GM12874 (cell line): ENCODE results near the gene KLK10.

Experiments used
- TF ChIP-seq, protein P1 (sequence below): IDR thresholded peaks from 2 replicates; pipeline ENCODE4 v1.5.1; 2011; ENCODE audit warnings: low read depth, mild to moderate bottlenecking, control low read depth, low read length, moderate library complexity; ENCODE audit not compliant: insufficient read depth

KLK10 gene

DNA sequence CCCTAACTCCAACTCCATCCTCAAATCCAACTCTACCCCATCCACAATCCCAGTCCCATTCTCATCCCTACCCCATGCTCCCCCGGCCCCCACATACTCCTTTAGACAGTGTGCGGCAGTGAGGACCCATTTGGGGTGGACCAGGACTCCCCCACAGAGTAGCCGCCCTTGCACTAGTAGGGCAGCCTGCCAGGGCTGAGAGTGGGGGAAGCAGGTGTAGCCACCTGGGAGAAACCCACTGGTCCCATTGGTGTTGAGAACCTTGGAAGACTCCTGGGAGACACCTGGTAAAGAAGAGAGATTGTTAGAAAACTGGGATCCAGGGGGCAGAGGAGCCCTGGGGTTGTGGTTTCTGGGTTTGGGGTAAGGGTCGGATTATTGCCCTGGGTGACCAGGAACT, 40.8 kb upstream of the KLK10 start:
- TF ChIP-seq, protein P1, sequence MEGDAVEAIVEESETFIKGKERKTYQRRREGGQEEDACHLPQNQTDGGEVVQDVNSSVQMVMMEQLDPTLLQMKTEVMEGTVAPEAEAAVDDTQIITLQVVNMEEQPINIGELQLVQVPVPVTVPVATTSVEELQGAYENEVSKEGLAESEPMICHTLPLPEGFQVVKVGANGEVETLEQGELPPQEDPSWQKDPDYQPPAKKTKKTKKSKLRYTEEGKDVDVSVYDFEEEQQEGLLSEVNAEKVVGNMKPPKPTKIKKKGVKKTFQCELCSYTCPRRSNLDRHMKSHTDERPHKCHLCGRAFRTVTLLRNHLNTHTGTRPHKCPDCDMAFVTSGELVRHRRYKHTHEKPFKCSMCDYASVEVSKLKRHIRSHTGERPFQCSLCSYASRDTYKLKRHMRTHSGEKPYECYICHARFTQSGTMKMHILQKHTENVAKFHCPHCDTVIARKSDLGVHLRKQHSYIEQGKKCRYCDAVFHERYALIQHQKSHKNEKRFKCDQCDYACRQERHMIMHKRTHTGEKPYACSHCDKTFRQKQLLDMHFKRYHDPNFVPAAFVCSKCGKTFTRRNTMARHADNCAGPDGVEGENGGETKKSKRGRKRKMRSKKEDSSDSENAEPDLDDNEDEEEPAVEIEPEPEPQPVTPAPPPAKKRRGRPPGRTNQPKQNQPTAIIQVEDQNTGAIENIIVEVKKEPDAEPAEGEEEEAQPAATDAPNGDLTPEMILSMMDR = no peak

DNA sequence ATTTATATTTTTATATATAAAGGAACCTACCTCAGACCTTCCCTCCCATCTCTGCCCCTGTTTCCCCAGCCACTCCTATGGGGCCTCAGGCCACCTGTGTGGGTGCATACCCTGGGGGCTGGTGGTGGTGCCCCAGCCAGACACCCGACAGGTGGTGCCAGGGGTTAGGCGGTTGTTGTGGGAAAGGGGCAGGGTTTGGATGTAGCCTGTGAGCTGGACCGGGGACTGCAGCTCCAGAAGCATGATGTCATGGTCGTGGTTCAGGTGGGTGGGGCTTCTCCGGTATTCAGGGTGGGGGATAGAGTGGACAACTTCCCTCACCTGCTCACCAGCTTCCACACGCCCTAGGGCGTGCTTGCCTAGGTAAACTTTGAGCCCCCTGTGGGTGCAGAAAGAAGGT, 40.2 kb upstream of the KLK10 start:
- TF ChIP-seq, protein P1 = no peak

DNA sequence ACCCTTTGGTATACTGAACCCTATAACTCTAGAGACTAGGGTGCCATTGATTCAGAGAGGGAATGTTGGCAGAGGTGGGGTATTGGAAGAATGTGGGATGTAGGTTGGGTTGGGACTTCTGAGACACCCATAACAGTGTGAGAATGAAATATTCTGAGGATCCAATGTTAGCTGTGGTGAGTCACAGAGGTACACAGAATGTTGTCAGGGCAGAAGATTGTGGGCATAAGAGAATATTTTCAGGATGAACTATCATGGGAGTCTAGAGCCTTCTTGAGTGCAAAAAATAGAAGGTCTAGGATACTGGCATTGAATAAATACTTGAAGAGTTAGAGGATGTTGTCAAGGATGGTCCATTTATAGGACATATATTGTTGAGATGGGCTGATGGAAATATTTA, 36.4 kb upstream of the KLK10 start:
- TF ChIP-seq, protein P1 = no peak

DNA sequence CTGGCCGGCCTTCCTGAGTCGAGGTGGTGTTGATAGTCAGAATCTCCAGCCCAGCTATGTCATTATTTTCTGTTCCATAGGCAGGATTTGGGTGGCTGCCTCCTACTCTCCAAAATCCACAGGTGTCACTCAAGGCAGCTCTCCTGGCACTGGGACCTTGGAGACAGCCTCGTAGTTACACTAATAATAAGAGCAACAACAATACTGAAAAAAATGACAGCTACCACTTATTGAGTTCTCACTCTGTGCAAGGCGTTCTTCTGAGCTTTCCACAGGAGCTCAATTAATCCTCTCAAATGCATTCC, 27.5 kb upstream of the KLK10 start:
- TF ChIP-seq, protein P1 = no peak

DNA sequence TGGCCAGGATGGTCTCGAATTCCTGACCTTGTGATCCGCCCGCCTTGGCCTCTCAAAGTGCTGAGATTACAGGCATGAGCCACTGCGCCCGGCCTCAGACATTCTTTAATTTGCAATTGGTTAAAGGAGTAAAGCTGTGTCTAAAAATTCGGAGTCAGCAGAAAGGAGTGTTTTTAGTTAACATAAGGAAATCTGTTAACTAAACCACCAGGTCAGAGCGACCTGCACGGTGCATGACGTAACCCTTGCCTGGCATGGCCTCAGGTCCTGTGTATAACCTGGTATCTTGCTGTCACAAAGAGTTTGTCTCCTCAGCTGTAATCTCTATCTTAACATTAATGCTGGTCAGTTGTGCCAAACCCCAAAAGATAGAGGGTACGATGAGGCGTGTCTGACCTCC, 24.8 kb upstream of the KLK10 start:
- TF ChIP-seq, protein P1 = no peak

DNA sequence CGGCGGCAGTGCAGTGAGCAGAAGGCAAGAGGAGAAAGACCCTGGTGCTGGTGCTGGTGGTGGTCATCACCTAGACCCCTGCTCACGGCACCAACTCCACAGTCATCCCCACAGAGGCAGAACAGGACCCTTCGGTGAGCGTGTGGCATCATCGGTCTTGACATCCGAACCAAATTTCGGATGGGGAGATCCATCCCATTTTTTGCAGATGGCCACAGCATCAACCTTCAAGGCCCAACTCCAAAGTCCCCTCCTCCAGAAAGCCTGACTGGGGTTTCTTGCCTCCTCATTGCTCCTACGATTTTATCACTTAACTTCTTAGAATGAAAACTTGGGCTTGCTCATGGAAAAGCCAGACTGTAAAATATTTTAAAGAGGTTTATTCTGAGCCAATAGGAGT, 24.0 kb upstream of the KLK10 start:
- TF ChIP-seq, protein P1 = no peak

DNA sequence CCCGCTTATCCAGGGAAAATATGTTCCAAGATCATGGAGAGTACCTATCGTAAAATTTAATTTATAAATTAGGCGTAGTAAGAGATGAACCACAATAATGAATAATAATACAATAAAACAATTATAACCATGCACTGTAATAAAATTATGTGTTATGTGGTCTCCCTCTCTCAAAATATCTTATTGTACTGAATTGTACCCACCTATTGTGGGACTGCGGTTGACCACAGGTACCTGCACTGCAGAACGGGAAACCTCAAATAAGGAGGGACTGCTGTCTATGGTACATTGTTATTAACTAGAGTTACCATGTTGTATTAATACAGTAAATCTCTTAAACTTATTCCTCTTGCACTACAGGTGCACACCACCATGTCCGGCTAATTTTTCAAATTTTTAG, 20.6 kb upstream of the KLK10 start:
- TF ChIP-seq, protein P1 = no peak

DNA sequence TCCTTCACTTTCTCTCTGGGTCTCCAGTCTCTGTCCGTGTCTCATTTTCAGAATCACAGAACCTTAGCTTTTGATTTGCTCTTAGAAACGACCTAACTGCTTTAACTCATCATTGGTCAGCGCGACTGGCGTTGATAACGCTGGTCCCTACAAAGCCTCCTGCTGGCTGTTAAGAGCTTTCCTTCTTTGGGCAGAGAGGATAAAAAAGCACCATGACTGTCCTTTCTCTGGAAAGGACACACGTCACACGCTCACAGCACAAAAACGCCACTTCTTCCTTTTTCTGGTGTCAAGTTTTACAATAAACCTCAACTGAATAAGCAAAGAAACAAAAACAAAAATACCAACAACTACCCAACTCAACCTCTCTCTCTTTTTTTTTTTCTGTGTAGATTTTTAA, 17.0 kb upstream of the KLK10 start:
- TF ChIP-seq, protein P1 = no peak
